HCT116 (cell line): ENCODE measurements around the gene NPSR1. TPM values are rescaled to one million over a fixed set of nuclear protein-coding genes. Genes with fewer than 3 reads are reported as not detected.

ENCODE experiments used
- ATAC-seq: fragments of 200-7000 bp; cut with Tn5 transposase; 2 replicates; pipeline ENCODE4 v1.9.1; 2020; ENCODE audit warnings: mild to moderate bottlenecking, moderate library complexity
- BruUV-seq: library from RNA; stranded (reverse); fragments of 400-500 nt; replicated peaks from 2 replicates; lab custom pipeline; 2021; lab: Mats Ljungman, UMichigan
- CTCF ChIA-PET: fragments of 300-600 bp; sonication (Branson Sonifier 250); formaldehyde crosslinking; loops from one replicate; lab custom pipeline; 2021; ENCODE audit warnings: antibody characterized with exemption; lab: Charles Lee
- POLR2A ChIA-PET: fragments of 300-600, 350-600 bp; sonication (Branson Sonifier 250); formaldehyde crosslinking; loops from one replicate; lab custom pipeline; 2021; ENCODE audit warnings: antibody characterized with exemption; lab: Charles Lee
- RAD21 ChIA-PET, 2 experiments: fragments of 300-600 bp; sonication (Branson Sonifier 250); formaldehyde crosslinking; loops; one replicate each; lab custom pipeline; 2023; ENCODE audit warnings: low total read pairs in 2 of 2; ENCODE audit not compliant: uncharacterized antibody in 2 of 2, unreplicated experiment in 2 of 2, low non-redundant PET in 1 of 2; lab: Charles Lee
- DNase-seq: peaks from one replicate; pipeline ENCODE4 v3.0.0-alpha.2; 2010; ENCODE audit warnings: low read depth, low spot score
- H2AFZ ChIP-seq: fragments of 200-600 bp; shearing (Covaris generic), sonication (generic); 2 replicates; pipeline ENCODE4 v1.6.1; 2017; ENCODE audit warnings: low read depth, mixed run types, mixed read lengths, antibody characterized with exemption, low read length; ENCODE audit not compliant: poor library complexity, severe bottlenecking
- H3K27ac ChIP-seq: 2 replicates; pipeline ENCODE4 v1.5.1; 2012; ENCODE audit warnings: low read depth, low read length
- H3K27me3 ChIP-seq: fragments of 200-600 bp; sonication (generic); 2 replicates; pipeline ENCODE4 v1.6.1; 2016; ENCODE audit warnings: mixed run types, low read length, mixed read lengths; ENCODE audit not compliant: insufficient read depth
- H3K36me3 ChIP-seq, 2 experiments: fragments of 200-500 bp in 1 of 2; fragments of 200-600 bp in 1 of 2; sonication (Bioruptor generic) in 1 of 2; sonication (generic) in 1 of 2; 2 replicates each; pipeline versions ENCODE4 v1.5.1 to v1.6.1; 2014 to 2016; ENCODE audit warnings: low read length in 2 of 2, inconsistent platforms in 1 of 2, mixed read lengths in 1 of 2, mixed run types in 1 of 2; ENCODE audit not compliant: insufficient read depth in 2 of 2, control insufficient read depth in 1 of 2
- H3K4me1 ChIP-seq, 2 experiments: fragments of 200-600 bp in 1 of 2; sonication (generic) in 1 of 2; 2 replicates each; pipeline versions ENCODE4 v1.5.1 to v1.6.1; 2012 to 2017; ENCODE audit warnings: low read length in 2 of 2, inconsistent platforms in 1 of 2, mild to moderate bottlenecking in 1 of 2, mixed read lengths in 1 of 2, mixed run types in 1 of 2, moderate library complexity in 1 of 2; ENCODE audit not compliant: insufficient read depth in 2 of 2, control insufficient read depth in 1 of 2
- H3K4me2 ChIP-seq: fragments of 200-600 bp; sonication (generic); 2 replicates; pipeline ENCODE4 v1.6.1; 2017; ENCODE audit warnings: mixed run types, low read length, mixed read lengths
- H3K4me3 ChIP-seq, 2 experiments: fragments of 200-600 bp in 1 of 2; sonication (generic) in 1 of 2; replicated peaks in 1 of 2; 2 replicates each; pipeline ENCODE4 v1.5.1; 2011 to 2016; ENCODE audit warnings: low read length in 2 of 2, control low read depth in 1 of 2, low read depth in 1 of 2, mild to moderate bottlenecking in 1 of 2, mixed read lengths in 1 of 2, mixed run types in 1 of 2
- H3K79me2 ChIP-seq: fragments of 200-600 bp; sonication (generic); 2 replicates; pipeline ENCODE4 v1.6.1; 2017; ENCODE audit warnings: mild to moderate bottlenecking, mixed run types, low read length, moderate library complexity, mixed read lengths; ENCODE audit not compliant: insufficient read depth
- H3K9ac ChIP-seq: fragments of 200-600 bp; sonication (generic); 2 replicates; pipeline ENCODE4 v1.6.1; 2016; ENCODE audit warnings: low read length, mixed read lengths
- H3K9me2 ChIP-seq: fragments of 200-600 bp; sonication (generic), shearing (Covaris generic); 2 replicates; pipeline ENCODE4 v1.6.1; 2017; ENCODE audit warnings: mixed run types, mild to moderate bottlenecking, moderate library complexity; ENCODE audit not compliant: insufficient read depth
- H3K9me3 ChIP-seq, 2 experiments: fragments of 200-500 bp in 1 of 2; fragments of 200-600 bp in 1 of 2; sonication (Bioruptor generic) in 1 of 2; sonication (generic) in 1 of 2; 2 replicates each; pipeline ENCODE4 v1.6.1; 2014 to 2017; ENCODE audit warnings: low read length in 2 of 2, mixed read lengths in 2 of 2, inconsistent platforms in 1 of 2, low read depth in 1 of 2, mild to moderate bottlenecking in 1 of 2, mixed run types in 1 of 2, moderate library complexity in 1 of 2; ENCODE audit not compliant: control insufficient read depth in 1 of 2, insufficient read depth in 1 of 2
- H4K20me1 ChIP-seq: fragments of 200-600 bp; sonication (generic), shearing (Covaris generic); 2 replicates; pipeline ENCODE4 v1.6.1; 2017; ENCODE audit warnings: mixed run types, mild to moderate bottlenecking, moderate library complexity; ENCODE audit not compliant: insufficient read depth
- CBX3 ChIP-seq: IDR thresholded peaks from 2 replicates; pipeline ENCODE4 v1.6.1; 2012; ENCODE audit warnings: low read depth
- CTCF ChIP-seq, 3 experiments: fragments of 200-600 bp in 1 of 3; sonication (generic) in 1 of 3; IDR thresholded peaks in 2 of 3; conservative IDR thresholded peaks in 1 of 3; 2 replicates each; pipeline ENCODE4 v1.5.1; 2012 to 2017; ENCODE audit warnings: low read depth in 2 of 3, low read length in 2 of 3, antibody characterized with exemption in 1 of 3, borderline replicate concordance in 1 of 3, control low read depth in 1 of 3, mild to moderate bottlenecking in 1 of 3, mixed read lengths in 1 of 3, mixed run types in 1 of 3, moderate library complexity in 1 of 3; ENCODE audit not compliant: insufficient read depth in 1 of 3
- EGR1 ChIP-seq: IDR thresholded peaks from 2 replicates; pipeline ENCODE4 v1.6.1; 2012; ENCODE audit warnings: low read depth
- EZH2phosphoT487 ChIP-seq: fragments of 200-600 bp; IDR thresholded peaks from 2 replicates; pipeline ENCODE4 v1.6.1; 2018; ENCODE audit warnings: antibody characterized with exemption, borderline replicate concordance
- FOSL1 ChIP-seq: IDR thresholded peaks from 2 replicates; pipeline ENCODE4 v1.6.1; 2012; ENCODE audit warnings: low read depth
- JUND ChIP-seq: IDR thresholded peaks from 2 replicates; pipeline ENCODE4 v1.6.1; 2012
- POLR2A ChIP-seq: IDR thresholded peaks from 2 replicates; pipeline ENCODE4 v1.7.0; 2011; ENCODE audit warnings: borderline replicate concordance; ENCODE audit not compliant: insufficient read depth, insufficient read length; ENCODE audit errors: extremely low read depth
- RAD21 ChIP-seq: IDR thresholded peaks from 2 replicates; pipeline ENCODE4 v1.6.1; 2012; ENCODE audit warnings: low read depth, mild to moderate bottlenecking
- REST ChIP-seq: IDR thresholded peaks from 2 replicates; pipeline ENCODE4 v1.6.1; 2012; ENCODE audit warnings: low read depth
- SIN3A ChIP-seq: IDR thresholded peaks from 2 replicates; pipeline ENCODE4 v1.6.1; 2012; ENCODE audit warnings: low read depth
- SRF ChIP-seq: IDR thresholded peaks from 2 replicates; pipeline ENCODE4 v1.6.1; 2012; ENCODE audit warnings: low read depth
- TCF7L2 ChIP-seq: IDR thresholded peaks from 2 replicates; pipeline ENCODE4 v1.7.0; 2011; ENCODE audit warnings: borderline replicate concordance, inconsistent platforms; ENCODE audit not compliant: insufficient read depth, insufficient read length; ENCODE audit errors: extremely low read depth
- ZBTB33 ChIP-seq: IDR thresholded peaks from 2 replicates; pipeline ENCODE4 v1.6.1; 2011; ENCODE audit warnings: mild to moderate bottlenecking, low read length, moderate library complexity; ENCODE audit not compliant: insufficient replicate concordance; ENCODE audit errors: extremely low read depth
- ZFX ChIP-seq: fragments of 450-650 bp; IDR thresholded peaks from 2 replicates; pipeline ENCODE4 v1.6.1; 2017
- ZNF274 ChIP-seq: fragments of 200-500 bp; sonication (Bioruptor generic); IDR thresholded peaks from 2 replicates; pipeline ENCODE4 v1.6.1; 2014; ENCODE audit warnings: mild to moderate bottlenecking, low read depth, low read length, inconsistent platforms
- intact Hi-C: fragments of 100-400 bp; cut with micrococcal nuclease; formaldehyde crosslinking; loops from 2 replicates; pipeline ENCODE4 v1.10.0; 2022
- total RNA-seq: library from RNA; stranded (reverse); gene quantifications from one replicate; pipeline ENCODE4 v1.2.1, GENCODE V29; 2021; ENCODE audit not compliant: unreplicated experiment

NPSR1 gene
- total RNA-seq, 1 experiment from 2014 or later: not detected

- ChIA-PET RAD21 (no interaction called here), CTCF (no interaction called here), POLR2A (no interaction called here)
- Histone ChIP-seq H3K27me3 (no peaks in the 10 kb centered on the region), H3K9me3 (no peaks in the 10 kb centered on the region), H3K27ac (no peak overlapping the region), H3K4me1 (no peaks in the 10 kb centered on the region), H3K4me2 (no peak overlapping the region), H3K9me2 (no peaks in the 10 kb centered on the region), H3K36me3 (no peaks in the 10 kb centered on the region), H2AFZ (no peak overlapping the region), H3K79me2 (no peaks in the 10 kb centered on the region)
- intact Hi-C loops: no loop called here
- no peak for DNase-seq
- no peak for TF ChIP-seq JUND
- TF ChIP-seq EZH2phosphoT487: no peak
- no peak for TF ChIP-seq RAD21
- TF ChIP-seq TCF7L2: no peak
- TF ChIP-seq, all 23 proteins: peak for 0
- no peak for ATAC-seq
- H3K9ac ChIP-seq: no peak overlapping the region
- no peaks in the 10 kb centered on the region for H4K20me1 ChIP-seq
- BruUV-seq: no TSS peak
- H3K4me3 ChIP-seq: no peak overlapping the region
These were observed 62.3 kb downstream of the NPSR1 start for GRCh38 chr7:34720289-34720688.

- ChIA-PET POLR2A (no interaction called here), CTCF (no interaction called here), RAD21 (no interaction called here)
- ATAC-seq: no peak
- no peaks in the 10 kb centered on the region for H3K4me1 ChIP-seq
- no peak overlapping the region for H3K4me3 ChIP-seq
- no peaks in the 10 kb centered on the region for H4K20me1 ChIP-seq
- intact Hi-C loops: no loop called here
- BruUV-seq: no TSS peak
- H3K9me3 ChIP-seq: no peaks in the 10 kb centered on the region
- DNase-seq: no peak
- H3K27ac ChIP-seq: no peak overlapping the region
- no peak overlapping the region for H3K4me2 ChIP-seq
- no peak overlapping the region for H2AFZ ChIP-seq
- no peaks in the 10 kb centered on the region for H3K79me2 ChIP-seq
- H3K9ac ChIP-seq: no peak overlapping the region
- H3K9me2 ChIP-seq: no peaks in the 10 kb centered on the region
- H3K36me3 ChIP-seq: no peaks in the 10 kb centered on the region
- H3K27me3 ChIP-seq: no peaks in the 10 kb centered on the region
- TF ChIP-seq CBX3 (no peak), ZFX (no peak), TCF7L2 (no peak), RAD21 (no peak), FOSL1 (no peak), SIN3A (no peak), ZNF274 (no peak), ZBTB33 (no peak), CTCF (IDR thresholded peaks at IDR 0.05 in 2 of 3, conservative IDR thresholded peaks at IDR 0.05 in 1 of 3; ENCODE audit: borderline replicate concordance in 1 of 3, insufficient read depth in 1 of 3, low read depth in 2 of 3, low read length in 2 of 3) (no peak), SRF (no peak), REST (no peak), POLR2A (no peak), EGR1 (no peak)
These were observed 65.3 kb downstream of the NPSR1 start for GRCh38 chr7:34723338-34723737.
